Neuronal stem cell (in vitro differentiated cells): Measurements from ENCODE around the gene STARD5.

ENCODE experiments used
- DNase-seq: peaks from one replicate; pipeline ENCODE4 v3.0.0-alpha.2; 2013; ENCODE audit warnings: low spot score
- H2AFZ ChIP-seq: one replicate; pipeline ENCODE4 v1.6.1; 2013; ENCODE audit warnings: mild to moderate bottlenecking, low read length, inconsistent platforms
- H2AK5ac ChIP-seq: 2 replicates; pipeline ENCODE4 v1.6.1; 2013; ENCODE audit warnings: low read depth, mild to moderate bottlenecking, inconsistent platforms, low read length, moderate library complexity, mixed read lengths
- H2BK120ac ChIP-seq: 2 replicates; pipeline ENCODE4 v1.6.1; 2013; ENCODE audit warnings: low read depth, mild to moderate bottlenecking, inconsistent platforms, low read length, moderate library complexity, mixed read lengths
- H2BK12ac ChIP-seq: one replicate; pipeline ENCODE4 v1.6.1; 2013; ENCODE audit warnings: low read length, inconsistent platforms
- H2BK15ac ChIP-seq: 2 replicates; pipeline ENCODE4 v1.6.1; 2013; ENCODE audit warnings: mild to moderate bottlenecking, low read length, inconsistent platforms, mixed read lengths
- H2BK5ac ChIP-seq: one replicate; pipeline ENCODE4 v1.6.1; 2013; ENCODE audit warnings: inconsistent platforms, mild to moderate bottlenecking, low read length, moderate library complexity
- H3K14ac ChIP-seq: one replicate; pipeline ENCODE4 v1.6.1; 2013; ENCODE audit warnings: low read length, inconsistent platforms
- H3K18ac ChIP-seq: 2 replicates; pipeline ENCODE4 v1.6.1; 2013; ENCODE audit warnings: low read length, inconsistent platforms
- H3K23ac ChIP-seq: 2 replicates; pipeline ENCODE4 v1.6.1; 2013; ENCODE audit warnings: low read depth, mild to moderate bottlenecking, mixed read lengths, low read length, inconsistent platforms; ENCODE audit not compliant: poor library complexity
- H3K27ac ChIP-seq: replicated peaks from 3 replicates; pipeline ENCODE4 v1.5.1; 2013; ENCODE audit warnings: low read length, inconsistent platforms
- H3K27me3 ChIP-seq, 3 experiments: 2 replicates each; pipeline ENCODE4 v1.6.1; 2013; ENCODE audit warnings: low read length in 3 of 3, mild to moderate bottlenecking in 2 of 3, inconsistent platforms in 1 of 3, low read depth in 1 of 3, mixed read lengths in 1 of 3, moderate library complexity in 1 of 3; ENCODE audit not compliant: control insufficient read depth in 3 of 3, insufficient read depth in 3 of 3
- H3K36me3 ChIP-seq, 2 donors: replicated peaks in 1 of 2; 2 replicates each; pipeline ENCODE4 v1.6.1; 2013; ENCODE audit warnings: low read length in 2 of 2; ENCODE audit not compliant: control insufficient read depth in 2 of 2, insufficient read depth in 2 of 2
- H3K4ac ChIP-seq: 2 replicates; pipeline ENCODE4 v1.6.1; 2013; ENCODE audit warnings: inconsistent platforms, mild to moderate bottlenecking, low read length, moderate library complexity
- H3K4me1 ChIP-seq, 2 donors: 1 replicate in 1 of 2; 2 replicates in 1 of 2; pipeline ENCODE4 v1.6.1; 2013; ENCODE audit warnings: low read length in 2 of 2, low read depth in 1 of 2; ENCODE audit not compliant: control insufficient read depth in 2 of 2, insufficient read depth in 1 of 2
- H3K4me2 ChIP-seq: one replicate; pipeline ENCODE4 v1.6.1; 2013; ENCODE audit warnings: mild to moderate bottlenecking, low read length, inconsistent platforms; ENCODE audit not compliant: insufficient read depth, poor library complexity, severe bottlenecking
- H3K4me3 ChIP-seq, 2 donors: 2 replicates each; pipeline ENCODE4 v1.5.1; 2013; ENCODE audit warnings: low read length in 2 of 2, mild to moderate bottlenecking in 2 of 2, inconsistent platforms in 1 of 2, moderate library complexity in 1 of 2
- H3K79me1 ChIP-seq: one replicate; pipeline ENCODE4 v1.6.1; 2013; ENCODE audit warnings: low read depth, mild to moderate bottlenecking, inconsistent platforms, low read length, moderate library complexity
- H3K9ac ChIP-seq: one replicate; pipeline ENCODE4 v1.6.1; 2013; ENCODE audit warnings: mild to moderate bottlenecking, low read depth, low read length, inconsistent platforms; ENCODE audit not compliant: poor library complexity
- H3K9me3 ChIP-seq, 2 donors: replicated peaks in 1 of 2; 2 replicates each; pipeline versions ENCODE3 to v1.6.1; 2013; ENCODE audit warnings: low read length in 2 of 2, mild to moderate bottlenecking in 2 of 2, inconsistent platforms in 1 of 2, low read depth in 1 of 2, mixed read lengths in 1 of 2, moderate library complexity in 1 of 2; ENCODE audit not compliant: control insufficient read depth in 2 of 2, insufficient read depth in 1 of 2
- H4K8ac ChIP-seq: one replicate; pipeline ENCODE4 v1.6.1; 2013; ENCODE audit warnings: low read depth, mild to moderate bottlenecking, inconsistent platforms, low read length, moderate library complexity
- H4K91ac ChIP-seq: one replicate; pipeline ENCODE4 v1.6.1; 2013; ENCODE audit warnings: low read length, low read depth, mild to moderate bottlenecking, inconsistent platforms; ENCODE audit not compliant: poor library complexity
- WGBS, 2 donors: extraction: QIAGEN DNeasy Blood & Tissue Kit; methylation state at CpG; one replicate each; pipeline ENCODE4 v1.1.7; 2013; ENCODE audit warnings: missing lambda C conversion rate in 2 of 2, mixed read lengths in 1 of 2; ENCODE audit not compliant: insufficient read length in 2 of 2, insufficient replicate concordance in 1 of 2; ENCODE audit errors: extremely low coverage in 2 of 2; 5-methylcytosine and 5-hydroxymethylcytosine counted together

The STARD5 gene

GRCh38 chr15:81275711-81276392 lies 48.1 kb downstream of the STARD5 start:
- H3K14ac ChIP-seq, result no peak overlapping the region

GRCh38 chr15:81274931-81275707 lies 48.8 kb downstream of the STARD5 start:
- Histone ChIP-seq H3K9ac (no peak overlapping the region), H3K23ac (no peak overlapping the region), H3K27me3 (no peaks in the 10 kb centered on the region), H3K9me3 (peaks cover 0 to 6% of the 10 kb centered on the region in 2 donors), H2AK5ac (no peak overlapping the region), H3K4ac (no peak overlapping the region), H3K4me1 (peaks cover 0 to 5% of the 10 kb centered on the region in 2 donors), H2AFZ (no peak overlapping the region), H3K14ac (no peak overlapping the region), H4K91ac (no peak overlapping the region), H2BK120ac (no peak overlapping the region), H4K8ac (no peak overlapping the region), H3K4me2 (no peak overlapping the region), H2BK5ac (no peak overlapping the region), H3K79me1 (no peaks in the 10 kb centered on the region), H3K4me3 (no peak overlapping the region), H3K18ac (no peak overlapping the region), H3K36me3 (no peaks in the 10 kb centered on the region), H2BK12ac (no peak overlapping the region), H2BK15ac (no peak overlapping the region), H3K27ac (peak overlapping the region; percentile 23)
- peak; percentile 86 for DNase-seq
- WGBS, 2 donors, result no CpG with 5 or more reads among the region's 11 CpGs

More at GRCh38 chr15:81275711-81276392, 48.1 kb downstream of the STARD5 start:
- no peak for DNase-seq
- H3K36me3 ChIP-seq, result no peaks in the 10 kb centered on the region
- peaks cover 0 to 6% of the 10 kb centered on the region in 2 donors for H3K9me3 ChIP-seq
- H3K23ac ChIP-seq, result no peak overlapping the region
- peaks cover 0 to 3% of the 10 kb centered on the region in 2 donors for H3K4me1 ChIP-seq
- no peak overlapping the region for H2AK5ac ChIP-seq
- H3K9ac ChIP-seq, result no peak overlapping the region
- H2BK15ac ChIP-seq, result no peak overlapping the region
- no peak overlapping the region for H3K4me3 ChIP-seq
- H3K4ac ChIP-seq, result no peak overlapping the region
- no peak overlapping the region for H2BK5ac ChIP-seq
- no peak overlapping the region for H2AFZ ChIP-seq
- no peak overlapping the region for H3K27ac ChIP-seq
- no peak overlapping the region for H3K4me2 ChIP-seq
- no peak overlapping the region for H2BK120ac ChIP-seq
- no CpG with 5 or more reads among the region's 3 CpGs for WGBS, 2 donors
- no peak overlapping the region for H4K91ac ChIP-seq
- no peak overlapping the region for H2BK12ac ChIP-seq
- no peak overlapping the region for H3K18ac ChIP-seq
- H3K27me3 ChIP-seq, result peaks cover 0 to under 1% (median 0%) of the 10 kb centered on the region in 3 experiments
- H3K79me1 ChIP-seq, result no peaks in the 10 kb centered on the region
- no peak overlapping the region for H4K8ac ChIP-seq

DNA sequence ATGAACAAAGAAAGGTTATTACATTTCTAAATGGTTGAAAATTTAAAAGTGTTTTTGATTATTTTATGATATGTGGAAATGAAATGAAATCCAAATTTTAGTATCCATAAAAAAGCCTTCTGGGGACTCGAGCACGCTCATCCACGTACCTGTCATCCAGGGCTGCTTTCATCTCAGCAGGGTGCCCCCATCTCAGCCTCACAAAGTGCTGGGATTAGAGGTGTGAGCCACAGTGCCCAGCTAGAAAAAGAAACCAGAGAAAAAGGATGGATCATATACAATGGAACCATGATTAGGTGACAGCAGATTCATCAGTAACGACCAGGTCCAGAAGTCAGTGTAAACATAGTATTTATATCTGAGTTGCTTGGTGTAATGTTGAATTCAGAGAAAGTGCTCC lies 49.7 kb downstream of the STARD5 start:
- DNase-seq, result no peak
- no peak overlapping the region for H3K27ac ChIP-seq
- H3K4me3 ChIP-seq, result no peak overlapping the region
- no peak overlapping the region for H2BK12ac ChIP-seq
- H4K8ac ChIP-seq, result no peak overlapping the region
- H3K4me2 ChIP-seq, result no peak overlapping the region
- no peak overlapping the region for H3K4ac ChIP-seq
- H4K91ac ChIP-seq, result no peak overlapping the region
- no peak overlapping the region for H3K9ac ChIP-seq
- peaks cover 0 to 6% of the 10 kb centered on the region in 2 donors for H3K9me3 ChIP-seq
- no peak overlapping the region for H2AK5ac ChIP-seq
- H3K18ac ChIP-seq, result no peak overlapping the region
- H3K36me3 ChIP-seq, result no peaks in the 10 kb centered on the region
- H3K27me3 ChIP-seq, result no peaks in the 10 kb centered on the region
- no peak overlapping the region for H3K14ac ChIP-seq
- H3K79me1 ChIP-seq, result no peaks in the 10 kb centered on the region
- H3K23ac ChIP-seq, result no peak overlapping the region
- no peak overlapping the region for H2AFZ ChIP-seq
- H2BK5ac ChIP-seq, result no peak overlapping the region
- no peak overlapping the region for H2BK120ac ChIP-seq
- WGBS, 2 donors, result no CpG with 5 or more reads among the region's 4 CpGs
- H3K4me1 ChIP-seq, result peaks cover 0 to 6% of the 10 kb centered on the region in 2 donors
- no peak overlapping the region for H2BK15ac ChIP-seq

DNA sequence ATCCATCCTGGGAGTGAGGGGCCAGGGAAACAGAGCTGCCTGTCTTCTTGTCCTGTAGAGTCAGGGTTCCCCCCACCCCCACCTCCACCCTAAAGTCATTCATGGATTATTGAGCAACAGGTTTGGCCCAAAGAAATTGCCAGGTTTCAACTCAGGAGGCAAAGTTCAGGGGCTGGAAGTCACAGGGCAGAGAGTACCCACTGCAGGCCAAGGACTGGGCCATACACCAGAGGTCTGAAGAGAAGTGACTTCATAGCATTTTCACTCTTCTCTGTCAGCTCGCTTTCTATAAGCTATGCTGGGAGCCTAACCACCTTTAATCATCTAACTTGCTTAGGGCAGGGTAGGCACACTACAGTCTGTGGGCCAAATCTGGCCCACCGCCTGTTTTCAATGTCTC lies 50.1 kb downstream of the STARD5 start:
- H3K9me3 ChIP-seq, result peaks cover 0 to 6% of the 10 kb centered on the region in 2 donors
- H3K9ac ChIP-seq, result no peak overlapping the region
- H3K4ac ChIP-seq, result no peak overlapping the region
- H3K18ac ChIP-seq, result peak overlapping the region; percentile 18
- H2BK15ac ChIP-seq, result no peak overlapping the region
- no peak overlapping the region for H3K27ac ChIP-seq
- H3K4me2 ChIP-seq, result no peak overlapping the region
- no peak overlapping the region for H4K8ac ChIP-seq
- H3K23ac ChIP-seq, result no peak overlapping the region
- H3K27me3 ChIP-seq, result no peaks in the 10 kb centered on the region
- no peak overlapping the region for H2BK120ac ChIP-seq
- no peak overlapping the region for H3K14ac ChIP-seq
- H3K4me3 ChIP-seq, result no peak overlapping the region
- H2AFZ ChIP-seq, result no peak overlapping the region
- peaks cover 0 to 6% of the 10 kb centered on the region in 2 donors for H3K4me1 ChIP-seq
- no peak overlapping the region for H2BK12ac ChIP-seq
- H4K91ac ChIP-seq, result no peak overlapping the region
- WGBS, 2 donors, result no CpG with 5 or more reads among the region's 2 CpGs
- H2AK5ac ChIP-seq, result no peak overlapping the region
- H3K79me1 ChIP-seq, result no peaks in the 10 kb centered on the region
- H2BK5ac ChIP-seq, result no peak overlapping the region
- H3K36me3 ChIP-seq, result no peaks in the 10 kb centered on the region
- DNase-seq, result no peak
